Nephron progenitor cell (in vitro differentiated cells): ENCODE results near the gene CACNA2D1.
"Not testable (repeated sequence)": the region's sequence is repeated elsewhere in the genome, so short reads cannot be mapped to it uniquely, and the experiment has no call there.

ENCODE experiments used
- DNase-seq: peaks from one replicate; pipeline ENCODE4 v3.0.0; 2021
- H3K27ac Mint-ChIP-seq: 2 replicates; pipeline ENCODE4 v1.8.0; 2021; ENCODE audit warnings: mild to moderate bottlenecking, moderate library complexity, mixed read lengths
- H3K27me3 Mint-ChIP-seq: 2 replicates; pipeline ENCODE4 v1.8.0; 2021; ENCODE audit warnings: mild to moderate bottlenecking, low read depth, mixed read lengths; ENCODE audit not compliant: poor library complexity
- H3K36me3 Mint-ChIP-seq: 2 replicates; pipeline ENCODE4 v1.8.0; 2021; ENCODE audit warnings: low read depth, mixed read lengths
- H3K4me1 Mint-ChIP-seq: 2 replicates; pipeline ENCODE4 v1.8.0; 2021; ENCODE audit warnings: mixed read lengths
- H3K4me3 Mint-ChIP-seq: 2 replicates; pipeline ENCODE4 v1.8.0; 2021; ENCODE audit warnings: mild to moderate bottlenecking, moderate library complexity, mixed read lengths
- H3K9me3 Mint-ChIP-seq: 2 replicates; pipeline ENCODE4 v1.8.0; 2021; ENCODE audit warnings: mild to moderate bottlenecking, moderate library complexity, mixed read lengths
- TF ChIP-seq, protein P1 (sequence below): fragments of 200-600 bp; sonication (generic); IDR thresholded peaks from 2 replicates; pipeline ENCODE4 v1.5.0; 2021; ENCODE audit warnings: antibody characterized with exemption

CACNA2D1 gene

DNA sequence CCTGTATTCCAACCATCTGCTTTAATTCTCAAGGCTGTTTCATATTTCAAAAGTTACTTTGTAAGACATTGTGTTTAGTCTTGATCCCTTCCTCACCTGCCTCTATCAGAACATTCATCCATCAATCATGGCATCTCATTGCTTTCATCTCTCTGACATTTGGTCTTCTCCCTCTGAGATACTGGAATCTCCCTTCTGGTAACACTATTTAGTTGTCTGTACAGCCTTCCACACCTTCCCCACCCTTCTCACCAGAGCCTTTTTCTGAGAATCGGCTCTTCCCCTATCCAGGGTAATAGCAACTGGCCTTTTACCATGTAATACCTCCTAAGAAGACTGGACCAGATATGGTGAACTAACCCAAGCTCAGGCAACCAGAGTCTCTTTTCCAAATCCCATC is 10.1 kb downstream of the CACNA2D1 start:
- no peak for DNase-seq
- TF ChIP-seq, protein P1, sequence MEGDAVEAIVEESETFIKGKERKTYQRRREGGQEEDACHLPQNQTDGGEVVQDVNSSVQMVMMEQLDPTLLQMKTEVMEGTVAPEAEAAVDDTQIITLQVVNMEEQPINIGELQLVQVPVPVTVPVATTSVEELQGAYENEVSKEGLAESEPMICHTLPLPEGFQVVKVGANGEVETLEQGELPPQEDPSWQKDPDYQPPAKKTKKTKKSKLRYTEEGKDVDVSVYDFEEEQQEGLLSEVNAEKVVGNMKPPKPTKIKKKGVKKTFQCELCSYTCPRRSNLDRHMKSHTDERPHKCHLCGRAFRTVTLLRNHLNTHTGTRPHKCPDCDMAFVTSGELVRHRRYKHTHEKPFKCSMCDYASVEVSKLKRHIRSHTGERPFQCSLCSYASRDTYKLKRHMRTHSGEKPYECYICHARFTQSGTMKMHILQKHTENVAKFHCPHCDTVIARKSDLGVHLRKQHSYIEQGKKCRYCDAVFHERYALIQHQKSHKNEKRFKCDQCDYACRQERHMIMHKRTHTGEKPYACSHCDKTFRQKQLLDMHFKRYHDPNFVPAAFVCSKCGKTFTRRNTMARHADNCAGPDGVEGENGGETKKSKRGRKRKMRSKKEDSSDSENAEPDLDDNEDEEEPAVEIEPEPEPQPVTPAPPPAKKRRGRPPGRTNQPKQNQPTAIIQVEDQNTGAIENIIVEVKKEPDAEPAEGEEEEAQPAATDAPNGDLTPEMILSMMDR, result no peak
- peaks cover 5% of the 10 kb centered on the region for H3K36me3 Mint-ChIP-seq
- H3K27ac Mint-ChIP-seq, result no peak overlapping the region
- H3K4me1 Mint-ChIP-seq, result peaks cover 7% of the 10 kb centered on the region
- no peak overlapping the region for H3K4me3 Mint-ChIP-seq
- H3K27me3 Mint-ChIP-seq, result no peaks in the 10 kb centered on the region
- no peaks in the 10 kb centered on the region for H3K9me3 Mint-ChIP-seq

DNA sequence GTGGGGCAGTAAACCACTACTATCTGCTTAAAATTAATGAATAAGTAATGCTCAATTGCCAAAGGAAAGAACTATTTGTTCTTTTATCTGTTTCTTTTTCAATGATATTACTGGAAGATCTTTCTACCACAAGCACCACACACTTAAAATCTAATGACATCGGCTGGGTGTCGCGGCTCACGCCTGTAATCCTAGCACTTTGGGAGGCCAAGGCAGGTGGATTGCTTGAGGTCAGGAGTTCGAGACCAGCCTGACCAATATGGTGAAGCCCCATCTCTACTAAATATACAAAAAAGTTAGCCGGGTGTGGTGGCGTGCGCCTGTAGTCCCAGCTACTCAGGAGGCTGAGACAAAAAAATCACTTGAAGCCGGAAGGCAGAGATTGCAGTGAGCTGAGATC is 10.8 kb downstream of the CACNA2D1 start:
- H3K9me3 Mint-ChIP-seq, H3K27ac Mint-ChIP-seq, H3K27me3 Mint-ChIP-seq, H3K4me3 Mint-ChIP-seq, DNase-seq, H3K4me1 Mint-ChIP-seq, H3K36me3 Mint-ChIP-seq: not testable (repeated sequence)

DNA sequence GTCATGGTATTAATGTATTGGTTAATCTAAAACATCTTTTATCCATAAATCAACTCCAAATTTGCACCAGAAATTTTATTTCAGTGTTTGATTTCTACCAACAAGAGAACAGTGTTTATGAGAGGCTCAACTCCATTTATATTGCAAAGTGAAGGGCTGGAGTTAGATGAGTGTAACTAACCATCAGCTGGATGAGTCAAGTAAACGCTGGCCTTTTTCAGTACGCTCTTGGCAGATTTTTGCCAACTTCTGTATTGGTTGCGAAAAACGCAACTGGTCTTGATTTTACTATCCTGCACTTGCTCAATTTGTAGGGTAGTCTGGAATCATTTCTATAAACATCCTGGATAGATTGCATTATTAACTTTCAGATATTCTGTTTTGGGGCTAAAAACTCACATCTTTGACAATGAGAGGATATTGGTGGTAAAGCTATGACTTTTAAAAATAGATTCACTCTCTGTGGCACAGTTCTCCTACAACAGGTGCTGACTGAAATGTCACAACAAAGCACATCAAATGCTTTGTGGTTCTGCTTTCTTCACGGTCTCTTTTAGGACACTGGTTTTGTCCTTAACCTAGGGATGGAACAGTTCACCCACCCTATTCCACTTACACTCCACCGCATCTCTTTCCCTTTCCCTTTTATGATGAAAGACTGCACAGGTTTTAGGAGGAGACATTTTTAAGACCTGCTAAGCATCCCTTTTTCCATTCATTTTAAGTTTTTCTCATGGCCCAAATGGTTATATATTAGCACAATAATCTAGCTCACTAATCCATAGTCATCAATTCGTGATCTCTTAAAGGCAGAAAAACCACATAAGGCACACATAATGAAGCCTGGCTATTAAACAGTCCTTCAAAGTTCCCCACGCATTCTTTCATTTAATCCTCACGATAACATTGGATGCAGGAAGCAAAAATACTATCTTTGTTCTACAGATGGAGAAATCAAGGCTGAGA is 12.8 kb downstream of the CACNA2D1 start:
- H3K4me1 Mint-ChIP-seq, result no peaks in the 10 kb centered on the region
- no peak overlapping the region for H3K4me3 Mint-ChIP-seq
- no peaks in the 10 kb centered on the region for H3K36me3 Mint-ChIP-seq
- peak overlapping the region; percentile 5 for H3K27ac Mint-ChIP-seq
- DNase-seq, result no peak
- TF ChIP-seq, protein P1, result no peak
- no peaks in the 10 kb centered on the region for H3K27me3 Mint-ChIP-seq
- H3K9me3 Mint-ChIP-seq, result no peaks in the 10 kb centered on the region

DNA sequence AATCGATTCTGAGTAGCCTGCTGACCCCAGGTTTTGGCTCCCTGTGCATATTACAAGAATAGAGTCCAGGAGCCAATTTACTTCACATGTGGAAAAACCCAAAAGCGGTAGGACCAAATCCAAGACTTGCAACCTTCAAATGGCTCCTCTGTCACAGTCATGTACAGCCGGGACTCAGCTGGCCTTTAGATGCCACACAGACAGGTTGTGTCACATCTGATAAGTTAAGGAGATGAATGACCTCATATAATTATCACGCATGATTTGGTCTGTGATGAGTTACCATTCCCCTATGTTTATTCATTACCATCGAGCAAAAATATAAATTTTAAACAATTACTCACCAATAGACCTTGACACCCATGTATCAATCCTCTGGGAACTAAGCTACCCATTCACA is 14.2 kb downstream of the CACNA2D1 start:
- Mint-ChIP-seq H3K4me3 (no peak overlapping the region), H3K27ac (no peak overlapping the region), H3K4me1 (no peaks in the 10 kb centered on the region), H3K36me3 (no peaks in the 10 kb centered on the region), H3K27me3 (no peaks in the 10 kb centered on the region), H3K9me3 (no peaks in the 10 kb centered on the region)
- DNase-seq, result no peak
- TF ChIP-seq, protein P1, result no peak

DNA sequence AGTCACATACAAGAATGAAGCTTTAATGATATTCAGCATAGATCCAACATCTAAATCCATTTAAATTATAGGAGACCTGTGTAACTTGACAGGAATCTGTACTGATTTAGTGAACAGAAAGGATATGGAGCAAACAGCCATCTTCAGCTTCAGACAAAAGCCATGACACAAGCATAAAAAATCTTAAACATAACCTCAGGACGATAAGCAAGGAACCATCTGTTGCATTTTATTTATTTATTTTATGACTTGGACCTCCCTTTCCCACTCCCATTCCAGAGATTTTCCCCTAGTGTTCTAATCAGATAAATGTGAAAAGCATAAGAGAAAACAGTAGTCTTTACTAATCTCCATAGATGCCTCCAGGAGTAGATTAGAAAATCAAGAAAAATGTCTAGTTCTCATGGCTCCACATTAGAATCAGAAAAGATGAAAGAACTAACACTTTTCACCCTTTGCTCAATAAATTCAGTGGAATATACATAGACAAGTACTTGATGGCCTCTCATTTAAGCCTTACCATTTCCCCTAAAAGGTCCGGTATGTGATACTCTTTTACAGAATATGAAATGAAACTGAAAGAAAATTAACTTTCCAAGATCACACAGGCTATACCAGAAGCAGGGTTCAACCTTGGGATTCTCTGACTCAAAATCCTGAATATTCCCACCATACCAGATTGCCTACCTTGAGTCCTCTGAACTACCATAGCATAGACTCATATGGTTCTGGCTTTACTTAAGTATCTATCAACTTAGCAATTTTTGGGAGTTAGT is 15.2 kb downstream of the CACNA2D1 start:
- no peaks in the 10 kb centered on the region for H3K9me3 Mint-ChIP-seq
- no peaks in the 10 kb centered on the region for H3K36me3 Mint-ChIP-seq
- no peak overlapping the region for H3K4me3 Mint-ChIP-seq
- TF ChIP-seq, protein P1, result no peak
- DNase-seq, result no peak
- no peaks in the 10 kb centered on the region for H3K27me3 Mint-ChIP-seq
- no peaks in the 10 kb centered on the region for H3K4me1 Mint-ChIP-seq
- no peak overlapping the region for H3K27ac Mint-ChIP-seq

DNA sequence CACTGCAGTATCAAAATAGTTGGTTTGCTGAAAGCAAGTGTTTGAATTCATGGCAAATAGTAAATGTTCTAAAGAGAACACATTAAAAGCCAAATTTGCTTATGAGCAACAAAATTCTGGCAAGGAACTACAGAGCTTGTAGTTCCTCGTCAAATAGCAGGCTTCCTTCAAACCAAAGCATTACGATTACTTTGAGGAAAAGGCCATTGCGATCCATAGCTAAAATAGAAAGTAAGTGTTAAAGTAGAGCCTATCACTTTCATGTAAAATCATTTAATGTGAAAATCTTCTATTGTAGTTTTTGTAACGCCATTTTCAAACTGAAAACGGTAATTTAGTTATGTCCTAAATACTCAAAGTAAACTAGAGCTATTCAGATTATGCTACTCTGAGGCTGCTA is 20.1 kb downstream of the CACNA2D1 start:
- TF ChIP-seq, protein P1, result no peak
- no peak for DNase-seq
- Mint-ChIP-seq H3K4me3 (no peak overlapping the region), H3K36me3 (peaks cover 2% of the 10 kb centered on the region), H3K27ac (no peak overlapping the region), H3K4me1 (no peaks in the 10 kb centered on the region), H3K9me3 (peaks cover 2% of the 10 kb centered on the region), H3K27me3 (no peaks in the 10 kb centered on the region)
